ENCODE results near the gene ABRAXAS1.
"Not testable (repeated sequence)": the region's sequence is repeated elsewhere in the genome, so short reads cannot be mapped to it uniquely, and the experiment has no call there.

ABRAXAS1 gene

GRCh38 chr4:83484500-83485461, at the start of gene ABRAXAS1:
TSS of gene ABRAXAS1 (minus strand) at chr4:83485100. CDS start at chr4:83485072, 28 bp downstream.
- DNase-seq (ENCODE audit: insufficient read length, low spot score) = peak; percentile 83
- no peak for FAIRE-seq

- FAIRE-seq (no peak), DNase-seq (ENCODE audit: insufficient read length, low spot score) (no peak)
These were observed 42.8 kb upstream of the ABRAXAS1 start for GRCh38 chr4:83527671-83528070.

GRCh38 chr4:83522239-83522638, 37.3 kb upstream of the ABRAXAS1 start:
- FAIRE-seq (no peak), DNase-seq (ENCODE audit: insufficient read length, low spot score) (no peak)

- no peak for FAIRE-seq
- DNase-seq (ENCODE audit: insufficient read length, low spot score) = no peak
These were observed 31.3 kb upstream of the ABRAXAS1 start for GRCh38 chr4:83516042-83516772.

- FAIRE-seq (no peak), DNase-seq (ENCODE audit: insufficient read length, low spot score) (no peak)
These were observed 25.5 kb upstream of the ABRAXAS1 start for GRCh38 chr4:83510442-83510841.

GRCh38 chr4:83509156-83509585, 24.3 kb upstream of the ABRAXAS1 start:
- peak; percentile 10 for DNase-seq (ENCODE audit: insufficient read length, low spot score)
- not testable (repeated sequence) for FAIRE-seq

- FAIRE-seq (no peak), DNase-seq (ENCODE audit: insufficient read length, low spot score) (no peak)
These were observed 20.1 kb upstream of the ABRAXAS1 start for GRCh38 chr4:83504996-83505395.

- DNase-seq (ENCODE audit: insufficient read length, low spot score) (no peak), FAIRE-seq (no peak)
These were observed 19.6 kb upstream of the ABRAXAS1 start for GRCh38 chr4:83504503-83504902.

GRCh38 chr4:83503974-83504373, 19.1 kb upstream of the ABRAXAS1 start:
- DNase-seq (ENCODE audit: insufficient read length, low spot score) (no peak), FAIRE-seq (no peak)

- not testable (repeated sequence) for DNase-seq (ENCODE audit: insufficient read length, low spot score); FAIRE-seq
These were observed 16.8 kb upstream of the ABRAXAS1 start for GRCh38 chr4:83501671-83502070.

GRCh38 chr4:83498187-83498586, 13.3 kb upstream of the ABRAXAS1 start:
- no peak for FAIRE-seq
- DNase-seq (ENCODE audit: insufficient read length, low spot score) = no peak

GRCh38 chr4:83496085-83496917, 11.4 kb upstream of the ABRAXAS1 start:
- not testable (repeated sequence) for DNase-seq (ENCODE audit: insufficient read length, low spot score); FAIRE-seq

- FAIRE-seq (no peak), DNase-seq (ENCODE audit: insufficient read length, low spot score) (peak; percentile 19)
These were observed 6.1 kb upstream of the ABRAXAS1 start for GRCh38 chr4:83490876-83491450.

GRCh38 chr4:83489711-83490326, 4.9 kb upstream of the ABRAXAS1 start:
- DNase-seq (ENCODE audit: insufficient read length, low spot score) (no peak), FAIRE-seq (no peak)

GRCh38 chr4:83486457-83487129, 1.7 kb upstream of the ABRAXAS1 start:
- FAIRE-seq (no peak), DNase-seq (ENCODE audit: insufficient read length, low spot score) (no peak)

- no peak for DNase-seq (ENCODE audit: insufficient read length, low spot score)
- FAIRE-seq = no peak
These were observed 10.9 kb downstream of the ABRAXAS1 start for GRCh38 chr4:83473966-83474365.

GRCh38 chr4:83473423-83473822, 11.5 kb downstream of the ABRAXAS1 start:
- no peak for DNase-seq (ENCODE audit: insufficient read length, low spot score)
- FAIRE-seq = no peak

GRCh38 chr4:83456184-83456501, 28.8 kb downstream of the ABRAXAS1 start:
- FAIRE-seq (no peak), DNase-seq (ENCODE audit: insufficient read length, low spot score) (no peak)

Data from HTR-8/SVneo (cell line).